Dermis microvascular lymphatic vessel endothelial cell (primary cell): ENCODE results near the gene SH3BP4. TPM values are rescaled to one million over a fixed set of nuclear protein-coding genes. Genes with fewer than 3 reads are reported as not detected.
"Not testable (repeated sequence)": the region's sequence is repeated elsewhere in the genome, so short reads cannot be mapped to it uniquely, and the experiment has no call there.

Experiments used
- DNase-seq, 2 donors: peaks; one replicate each; pipeline versions ENCODE4 v3.0.0 to v3.0.0-alpha.2; 2010; ENCODE audit warnings: low read depth in 2 of 2
- total RNA-seq: library from RNA; depleted of rRNA; stranded (reverse); fragments of >200 nt; gene quantifications from 2 replicates; pipeline ENCODE4 v1.2.1, GENCODE V29; 2014

Gene SH3BP4
- total RNA-seq, 1 donor from 2014 or later: 16.0 TPM

- no peak for DNase-seq
Measured at GRCh38 chr2:235017441-235017840, 65.6 kb downstream of the SH3BP4 start.

GRCh38 chr2:235018838-235019237, 67.0 kb downstream of the SH3BP4 start:
- DNase-seq: no peak

GRCh38 chr2:235020141-235020540, 68.3 kb downstream of the SH3BP4 start:
- DNase-seq: not testable (repeated sequence)

GRCh38 chr2:235021752-235022151, 69.9 kb downstream of the SH3BP4 start:
- DNase-seq: peak in 1 of 2 donors; percentile 49

- DNase-seq: no peak
Measured at GRCh38 chr2:235024191-235024860, 72.5 kb downstream of the SH3BP4 start.

- DNase-seq: peak in 1 of 2 donors; percentile 28
Measured at GRCh38 chr2:235024931-235025773, 73.3 kb downstream of the SH3BP4 start.

- DNase-seq: peak in 1 of 2 donors; percentile 83
Measured at GRCh38 chr2:235025800-235026536, 74.2 kb downstream of the SH3BP4 start.

- DNase-seq: peak; percentile 36 to 74
Measured at GRCh38 chr2:235026649-235027557, 75.1 kb downstream of the SH3BP4 start.

GRCh38 chr2:235027558-235028214, 75.9 kb downstream of the SH3BP4 start:
- peak; percentile 15 to 73 for DNase-seq

GRCh38 chr2:235028646-235029045, 76.8 kb downstream of the SH3BP4 start:
- DNase-seq: no peak

GRCh38 chr2:235029054-235029453, 77.2 kb downstream of the SH3BP4 start:
- no peak for DNase-seq

- DNase-seq: no peak
Measured at GRCh38 chr2:235030126-235030525, 78.3 kb downstream of the SH3BP4 start.

GRCh38 chr2:235030936-235031335, 79.1 kb downstream of the SH3BP4 start:
- no peak for DNase-seq

GRCh38 chr2:235031686-235032373, 80.0 kb downstream of the SH3BP4 start:
- no peak for DNase-seq

- DNase-seq: no peak
Measured at GRCh38 chr2:235032466-235032865, 80.6 kb downstream of the SH3BP4 start.

GRCh38 chr2:235032949-235033348, 81.1 kb downstream of the SH3BP4 start:
- no peak for DNase-seq

GRCh38 chr2:235034265-235035118, 82.7 kb downstream of the SH3BP4 start:
- DNase-seq: no peak

GRCh38 chr2:235037604-235038166, 85.9 kb downstream of the SH3BP4 start:
- DNase-seq: no peak
